HepG2 (cell line): Measurements from ENCODE around the gene RHBDD1. TPM values are rescaled to one million over a fixed set of nuclear protein-coding genes. Genes with fewer than 3 reads are reported as not detected.

Source experiments
- ATAC-seq: fragments of 200-7000 bp; cut with Tn5 transposase; 3 replicates; pipeline ENCODE4 v1.9.1; 2020; ENCODE audit warnings: mild to moderate bottlenecking, moderate library complexity
- BruUV-seq: library from RNA; stranded (reverse); fragments of 400-500 nt; replicated peaks from 2 replicates; lab custom pipeline; 2021; lab: Mats Ljungman, UMichigan
- CTCF ChIA-PET: fragments of 300-600 bp; formaldehyde crosslinking; extraction: SDS; loops from one replicate; lab custom pipeline; 2021; ENCODE audit warnings: low total read pairs, inconsistent platforms, low intra/inter-chr PET ratio; lab: Yijun Ruan, JAX
- POLR2A ChIA-PET: fragments of 350-600 bp; sonication (Branson Sonifier 250); formaldehyde crosslinking; loops from one replicate; lab custom pipeline; 2020; ENCODE audit warnings: antibody characterized with exemption, inconsistent platforms; lab: Yijun Ruan, JAX
- DNase-seq: peaks from one replicate; pipeline ENCODE4 v3.0.0-alpha.2; 2015; ENCODE audit warnings: low spot score
- FAIRE-seq: peaks from 3 replicates; lab custom pipeline; 2011; peaks lifted over from hg19 to GRCh38; lab: Jason Lieb, UNC
- H2AFZ ChIP-seq: one replicate; pipeline ENCODE4 v1.6.1; 2011; ENCODE audit warnings: low read length, inconsistent platforms
- H3K27ac ChIP-seq: fragments of 300-600 bp; 3 replicates; pipeline ENCODE4 v1.8.0; 2011; ENCODE audit warnings: mixed run types, mild to moderate bottlenecking, mixed read lengths, low read length, inconsistent platforms; ENCODE audit not compliant: insufficient read depth; ENCODE audit errors: extremely low read length
- H3K27me3 ChIP-seq, 2 experiments: fragments of 200-600 bp in 1 of 2; 2 replicates in 1 of 2; 3 replicates in 1 of 2; pipeline versions ENCODE4 v1.6.0 to v1.8.0; 2011; ENCODE audit warnings: low read length in 2 of 2, mild to moderate bottlenecking in 2 of 2, moderate library complexity in 2 of 2, inconsistent platforms in 1 of 2; ENCODE audit not compliant: insufficient read depth in 2 of 2, control insufficient read depth in 1 of 2
- H3K36me3 ChIP-seq, 2 experiments: fragments of 200-600 bp in 1 of 2; replicated peaks in 1 of 2; 2 replicates in 1 of 2; 3 replicates in 1 of 2; pipeline versions ENCODE4 v1.5.1 to v1.8.0; 2011; ENCODE audit warnings: low read length in 2 of 2, inconsistent platforms in 1 of 2; ENCODE audit not compliant: insufficient read depth in 2 of 2, control insufficient read depth in 1 of 2
- H3K4me1 ChIP-seq: 2 replicates; pipeline ENCODE4 v1.5.1; 2012; ENCODE audit warnings: low read length, inconsistent platforms; ENCODE audit not compliant: insufficient read depth
- H3K4me2 ChIP-seq: 2 replicates; pipeline ENCODE4 v1.6.0; 2011; ENCODE audit warnings: low read depth, low read length, inconsistent platforms
- H3K4me3 ChIP-seq, 3 experiments: fragments of 200-600 bp in 1 of 3; sonication (generic), shearing (Covaris generic) in 1 of 3; replicated peaks in 1 of 3; 2 replicates each; pipeline ENCODE4 v1.5.1; 2011 to 2016; ENCODE audit warnings: low read length in 3 of 3, inconsistent platforms in 2 of 3, low read depth in 2 of 3, mild to moderate bottlenecking in 2 of 3, control low read depth in 1 of 3, mixed read lengths in 1 of 3; ENCODE audit not compliant: insufficient read depth in 1 of 3
- H3K79me2 ChIP-seq: one replicate; pipeline ENCODE4 v1.6.1; 2011; ENCODE audit warnings: low read length, inconsistent platforms; ENCODE audit not compliant: insufficient read depth
- H3K9ac ChIP-seq: 2 replicates; pipeline ENCODE4 v1.6.0; 2011; ENCODE audit warnings: mild to moderate bottlenecking, low read depth, low read length, inconsistent platforms; ENCODE audit not compliant: insufficient read depth
- H3K9me3 ChIP-seq: 2 replicates; pipeline ENCODE4 v1.5.1; 2012; ENCODE audit warnings: mild to moderate bottlenecking, low read length
- H4K20me1 ChIP-seq: 2 replicates; pipeline ENCODE4 v1.6.0; 2011; ENCODE audit warnings: inconsistent platforms, mild to moderate bottlenecking, low read length, moderate library complexity; ENCODE audit not compliant: insufficient read depth
- FOXP1 ChIP-seq, 2 experiments: fragments of 450-650 bp in 1 of 2; IDR thresholded peaks; 2 replicates each; pipeline ENCODE4 v1.6.1; 2017 to 2018; ENCODE audit warnings: antibody characterized with exemption in 1 of 2
- GATAD2A ChIP-seq: IDR thresholded peaks from 2 replicates; pipeline ENCODE4 v1.6.1; 2016
- KAT8 ChIP-seq: IDR thresholded peaks from 2 replicates; pipeline ENCODE4 v1.6.1; 2016; ENCODE audit warnings: missing genetic modification reagents, missing compliant biosample characterization
- KLF16 ChIP-seq, 2 experiments: sonication (generic) in 1 of 2; formaldehyde crosslinking in 1 of 2; IDR thresholded peaks; 2 replicates each; pipeline versions ENCODE4 v1.6.1 to v1.8.0; 2016 to 2023; ENCODE audit warnings: missing genetic modification reagents in 2 of 2, missing compliant biosample characterization in 1 of 2
- NR2F6 ChIP-seq, 2 experiments: IDR thresholded peaks; 2 replicates each; pipeline ENCODE4 v1.6.1; 2016; ENCODE audit warnings: antibody characterized with exemption in 1 of 2, mild to moderate bottlenecking in 1 of 2
- PCBP2 ChIP-seq: fragments of 200-400 bp; formaldehyde crosslinking; optimal IDR thresholded peaks from 2 replicates; pipeline ENCODE3; 2018; ENCODE audit warnings: low read length, low read depth; ENCODE audit not compliant: poor library complexity, severe bottlenecking
- RFX3 ChIP-seq: IDR thresholded peaks from 2 replicates; pipeline ENCODE4 v1.6.1; 2016; ENCODE audit warnings: missing biosample characterization, missing genetic modification reagents
- RXRB ChIP-seq: IDR thresholded peaks from 2 replicates; pipeline ENCODE4 v1.6.1; 2016; ENCODE audit warnings: borderline replicate concordance, missing genetic modification reagents, missing compliant biosample characterization
- SCMH1 ChIP-seq: sonication (generic); formaldehyde crosslinking; IDR thresholded peaks from 2 replicates; pipeline ENCODE4 v1.9.0; 2021; ENCODE audit warnings: missing genetic modification reagents, mild to moderate bottlenecking, borderline replicate concordance
- WGBS: methylation state at CpG from one replicate; pipeline ENCODE4 v1.1.6; 2017; ENCODE audit warnings: low lambda C conversion rate; 5-methylcytosine and 5-hydroxymethylcytosine counted together
- in situ Hi-C: cut with HindIII; loops from 2 replicates; pipeline ENCODE4 v1.10.0; 2017; ENCODE audit warnings: low pct_unique_long_range_greater_than_20kb; ENCODE audit not compliant: extremely low pct_ligation_motif_present
- intact Hi-C: fragments of 100-400 bp; cut with micrococcal nuclease; formaldehyde crosslinking; loops from one replicate; pipeline ENCODE4 v1.10.0; 2022; ENCODE audit not compliant: unreplicated experiment
- polyA plus RNA-seq, 8 experiments: library from polyadenylated mRNA; depleted of rRNA in 3 of 8; stranded (reverse) in 7 of 8; unstranded in 1 of 8; fragments of >200 nt; fragmentation: Illumina TruSeq in 4 of 8; extraction: Trizol in 4 of 8; gene quantifications; 2 replicates each; pipeline versions ENCODE4 v1.2.1 to v1.2.3, GENCODE V29; 2011 to 2016; ENCODE audit warnings: low read depth in 4 of 8, missing spikeins in 1 of 8, mixed read lengths in 1 of 8; ENCODE audit not compliant: insufficient read depth in 1 of 8
- total RNA-seq, 5 experiments: library from RNA; depleted of rRNA; stranded (reverse); fragments of >200 nt; fragmentation: Illumina TruSeq; extraction: Trizol; gene quantifications; 2 replicates each; pipeline ENCODE4 v1.2.3, GENCODE V29; 2016; ENCODE audit warnings: low read depth in 1 of 5
- TF ChIP-seq, protein P1 (sequence below): IDR thresholded peaks from 2 replicates; pipeline ENCODE4 v1.6.1; 2016; ENCODE audit warnings: low read depth, missing genetic modification reagents, missing compliant biosample characterization
- TF ChIP-seq, protein P2 (sequence below): sonication (generic); formaldehyde crosslinking; IDR thresholded peaks from 2 replicates; pipeline ENCODE4 v1.4.0; 2020; ENCODE audit warnings: missing genetic modification reagents, borderline replicate concordance

The RHBDD1 gene
- total and polyA plus RNA-seq, 2 of the 13 experiments (the other 11 are each of a cell fraction or from before 2014, with no cell fraction given): 8.2 to 9.5 TPM

DNA sequence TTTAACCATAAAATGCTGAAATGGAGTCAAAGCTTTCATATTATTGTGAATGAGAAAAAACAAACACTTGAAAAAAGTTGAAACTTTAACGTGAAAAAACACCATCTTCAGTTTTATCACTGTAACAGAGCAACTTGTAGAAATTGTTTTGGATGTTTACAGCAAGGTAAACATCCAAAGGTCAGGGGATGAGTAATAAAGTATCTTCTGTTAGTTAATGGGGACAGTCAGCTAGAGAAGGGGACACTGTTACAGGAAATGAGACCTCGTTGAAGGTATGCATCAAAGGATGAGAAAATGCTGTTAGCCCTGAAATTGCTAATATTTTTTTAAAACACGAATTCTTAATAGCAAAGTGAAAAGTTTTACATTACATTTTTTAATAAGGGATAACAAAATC, 2.9 kb downstream of the RHBDD1 start:
- Histone ChIP-seq H3K27me3 (no peaks in the 10 kb centered on the region), H2AFZ (no peak overlapping the region), H3K4me2 (peak overlapping the region; percentile 88), H3K9me3 (no peaks in the 10 kb centered on the region), H3K79me2 (no peaks in the 10 kb centered on the region), H4K20me1 (no peaks in the 10 kb centered on the region), H3K4me3 (no peak overlapping the region), H3K27ac (no peak overlapping the region), H3K4me1 (peaks cover 36% of the 10 kb centered on the region), H3K9ac (no peak overlapping the region), H3K36me3 (no peaks in the 10 kb centered on the region)
- WGBS: 4% methylated on average over 3 of the region's 3 CpGs
- intact Hi-C loops (no loop called here), in situ Hi-C loops (no loop called here)
- POLR2A ChIA-PET: interaction anchor here (0.5 kb wide), 1 partner anchor 37 kb away, joined by 5 read pairs; no protein-coding TSS in a partner anchor
- BruUV-seq: no TSS peak
- DNase-seq (peak; percentile 67), ATAC-seq (peak; percentile 36; the same call in 2 of the 3 replicates), FAIRE-seq (no peak)
- CTCF ChIA-PET: no interaction called here
- TF ChIP-seq NR2F6 (IDR thresholded peaks at IDR 0.05) (peak; percentile 58; the same call in 1 of the 2 replicates), NR2F6 (CRISPR knock-in tag; IDR thresholded peaks at IDR 0.05) (peak; percentile 54), FOXP1 (IDR thresholded peaks at IDR 0.05) (peak; percentile 78), FOXP1 (CRISPR knock-in tag; IDR thresholded peaks at IDR 0.05) (peak; percentile 93), PCBP2 (no peak), GATAD2A (CRISPR knock-in tag) (peak; percentile 68; the same call in 1 of the 2 replicates), KLF16 (CRISPR knock-in tag; IDR thresholded peaks at IDR 0.05) (peak in 1 of 2 experiments; percentile 36; a peak in 1 of 4 replicates), KAT8 (CRISPR knock-in tag) (peak; percentile 47; the same call in 1 of the 2 replicates), SCMH1 (CRISPR knock-in tag) (no peak), RFX3 (no peak), RXRB (CRISPR knock-in tag) (peak; percentile 48; the same call in 1 of the 2 replicates)
- TF ChIP-seq, protein P1, sequence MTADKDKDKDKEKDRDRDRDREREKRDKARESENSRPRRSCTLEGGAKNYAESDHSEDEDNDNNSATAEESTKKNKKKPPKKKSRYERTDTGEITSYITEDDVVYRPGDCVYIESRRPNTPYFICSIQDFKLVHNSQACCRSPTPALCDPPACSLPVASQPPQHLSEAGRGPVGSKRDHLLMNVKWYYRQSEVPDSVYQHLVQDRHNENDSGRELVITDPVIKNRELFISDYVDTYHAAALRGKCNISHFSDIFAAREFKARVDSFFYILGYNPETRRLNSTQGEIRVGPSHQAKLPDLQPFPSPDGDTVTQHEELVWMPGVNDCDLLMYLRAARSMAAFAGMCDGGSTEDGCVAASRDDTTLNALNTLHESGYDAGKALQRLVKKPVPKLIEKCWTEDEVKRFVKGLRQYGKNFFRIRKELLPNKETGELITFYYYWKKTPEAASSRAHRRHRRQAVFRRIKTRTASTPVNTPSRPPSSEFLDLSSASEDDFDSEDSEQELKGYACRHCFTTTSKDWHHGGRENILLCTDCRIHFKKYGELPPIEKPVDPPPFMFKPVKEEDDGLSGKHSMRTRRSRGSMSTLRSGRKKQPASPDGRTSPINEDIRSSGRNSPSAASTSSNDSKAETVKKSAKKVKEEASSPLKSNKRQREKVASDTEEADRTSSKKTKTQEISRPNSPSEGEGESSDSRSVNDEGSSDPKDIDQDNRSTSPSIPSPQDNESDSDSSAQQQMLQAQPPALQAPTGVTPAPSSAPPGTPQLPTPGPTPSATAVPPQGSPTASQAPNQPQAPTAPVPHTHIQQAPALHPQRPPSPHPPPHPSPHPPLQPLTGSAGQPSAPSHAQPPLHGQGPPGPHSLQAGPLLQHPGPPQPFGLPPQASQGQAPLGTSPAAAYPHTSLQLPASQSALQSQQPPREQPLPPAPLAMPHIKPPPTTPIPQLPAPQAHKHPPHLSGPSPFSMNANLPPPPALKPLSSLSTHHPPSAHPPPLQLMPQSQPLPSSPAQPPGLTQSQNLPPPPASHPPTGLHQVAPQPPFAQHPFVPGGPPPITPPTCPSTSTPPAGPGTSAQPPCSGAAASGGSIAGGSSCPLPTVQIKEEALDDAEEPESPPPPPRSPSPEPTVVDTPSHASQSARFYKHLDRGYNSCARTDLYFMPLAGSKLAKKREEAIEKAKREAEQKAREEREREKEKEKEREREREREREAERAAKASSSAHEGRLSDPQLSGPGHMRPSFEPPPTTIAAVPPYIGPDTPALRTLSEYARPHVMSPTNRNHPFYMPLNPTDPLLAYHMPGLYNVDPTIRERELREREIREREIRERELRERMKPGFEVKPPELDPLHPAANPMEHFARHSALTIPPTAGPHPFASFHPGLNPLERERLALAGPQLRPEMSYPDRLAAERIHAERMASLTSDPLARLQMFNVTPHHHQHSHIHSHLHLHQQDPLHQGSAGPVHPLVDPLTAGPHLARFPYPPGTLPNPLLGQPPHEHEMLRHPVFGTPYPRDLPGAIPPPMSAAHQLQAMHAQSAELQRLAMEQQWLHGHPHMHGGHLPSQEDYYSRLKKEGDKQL: no peak
- TF ChIP-seq, protein P2, sequence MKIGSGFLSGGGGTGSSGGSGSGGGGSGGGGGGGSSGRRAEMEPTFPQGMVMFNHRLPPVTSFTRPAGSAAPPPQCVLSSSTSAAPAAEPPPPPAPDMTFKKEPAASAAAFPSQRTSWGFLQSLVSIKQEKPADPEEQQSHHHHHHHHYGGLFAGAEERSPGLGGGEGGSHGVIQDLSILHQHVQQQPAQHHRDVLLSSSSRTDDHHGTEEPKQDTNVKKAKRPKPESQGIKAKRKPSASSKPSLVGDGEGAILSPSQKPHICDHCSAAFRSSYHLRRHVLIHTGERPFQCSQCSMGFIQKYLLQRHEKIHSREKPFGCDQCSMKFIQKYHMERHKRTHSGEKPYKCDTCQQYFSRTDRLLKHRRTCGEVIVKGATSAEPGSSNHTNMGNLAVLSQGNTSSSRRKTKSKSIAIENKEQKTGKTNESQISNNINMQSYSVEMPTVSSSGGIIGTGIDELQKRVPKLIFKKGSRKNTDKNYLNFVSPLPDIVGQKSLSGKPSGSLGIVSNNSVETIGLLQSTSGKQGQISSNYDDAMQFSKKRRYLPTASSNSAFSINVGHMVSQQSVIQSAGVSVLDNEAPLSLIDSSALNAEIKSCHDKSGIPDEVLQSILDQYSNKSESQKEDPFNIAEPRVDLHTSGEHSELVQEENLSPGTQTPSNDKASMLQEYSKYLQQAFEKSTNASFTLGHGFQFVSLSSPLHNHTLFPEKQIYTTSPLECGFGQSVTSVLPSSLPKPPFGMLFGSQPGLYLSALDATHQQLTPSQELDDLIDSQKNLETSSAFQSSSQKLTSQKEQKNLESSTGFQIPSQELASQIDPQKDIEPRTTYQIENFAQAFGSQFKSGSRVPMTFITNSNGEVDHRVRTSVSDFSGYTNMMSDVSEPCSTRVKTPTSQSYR (CRISPR knock-in tag): no peak
